Astrocyte (in vitro differentiated cells and primary cell): ENCODE measurements around the gene COL23A1.

Source experiments
- CTCF ChIP-seq: IDR thresholded peaks from 2 replicates; pipeline ENCODE4 v1.5.1; 2011; ENCODE audit warnings: low read depth, mild to moderate bottlenecking, inconsistent platforms, low read length, moderate library complexity; ENCODE audit not compliant: insufficient read depth
- EZH2 ChIP-seq: IDR thresholded peaks from 2 replicates; pipeline ENCODE4 v1.6.1; 2012; ENCODE audit warnings: mild to moderate bottlenecking, low read length, inconsistent platforms; ENCODE audit not compliant: insufficient read depth

DNA sequence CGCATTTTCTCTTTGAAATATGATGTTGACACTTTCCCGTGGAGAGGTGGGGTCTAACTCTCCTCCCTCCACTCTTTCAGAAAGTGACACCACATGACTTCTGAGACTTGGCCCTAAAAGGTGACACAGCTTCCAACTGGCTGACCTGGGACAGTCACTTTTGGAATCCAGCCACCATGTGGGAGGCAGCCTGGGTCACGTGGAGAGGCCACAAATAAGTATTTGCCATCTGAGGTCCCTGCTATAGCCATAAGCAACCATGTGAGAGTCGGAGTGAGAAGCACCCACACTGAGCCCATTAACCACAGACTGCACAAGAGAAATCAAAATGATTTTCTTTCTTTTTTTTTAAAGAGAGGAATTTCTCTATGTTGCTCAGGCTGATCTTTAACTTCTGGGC, 353.5 kb downstream of the COL23A1 start:
- no peak for TF ChIP-seq CTCF
- no peak for TF ChIP-seq EZH2
